BLaER1 (cell line): ENCODE data around the gene WDR54.

Experiments
- H3K27ac ChIP-seq: shearing (Covaris generic); formaldehyde crosslinking; 2 replicates; pipeline ENCODE4 v1.8.1; 2022
- H3K27me3 ChIP-seq: shearing (Covaris generic); formaldehyde crosslinking; 2 replicates; pipeline ENCODE4 v1.8.1; 2022
- H3K36me3 ChIP-seq: shearing (Covaris generic); formaldehyde crosslinking; 2 replicates; pipeline ENCODE4 v1.8.1; 2022
- H3K4me1 ChIP-seq: shearing (Covaris generic); formaldehyde crosslinking; 2 replicates; pipeline ENCODE4 v1.8.1; 2022
- H3K4me2 ChIP-seq: shearing (Covaris generic); formaldehyde crosslinking; 2 replicates; pipeline ENCODE4 v1.8.1; 2022
- H3K4me3 ChIP-seq: shearing (Covaris generic); formaldehyde crosslinking; 2 replicates; pipeline ENCODE4 v1.8.1; 2022
- H3K9ac ChIP-seq: shearing (Covaris generic); formaldehyde crosslinking; 2 replicates; pipeline ENCODE4 v1.8.1; 2022
- H3K9me3 ChIP-seq: shearing (Covaris generic); formaldehyde crosslinking; 2 replicates; pipeline ENCODE4 v1.8.1; 2022
- H4K20me1 ChIP-seq: shearing (Covaris generic); formaldehyde crosslinking; 2 replicates; pipeline ENCODE4 v1.8.1; 2022
- Cebpa-rat ChIP-seq: shearing (Covaris generic); IDR thresholded peaks from 2 replicates; pipeline ENCODE4 v1.8.1; 2022

The WDR54 gene

DNA sequence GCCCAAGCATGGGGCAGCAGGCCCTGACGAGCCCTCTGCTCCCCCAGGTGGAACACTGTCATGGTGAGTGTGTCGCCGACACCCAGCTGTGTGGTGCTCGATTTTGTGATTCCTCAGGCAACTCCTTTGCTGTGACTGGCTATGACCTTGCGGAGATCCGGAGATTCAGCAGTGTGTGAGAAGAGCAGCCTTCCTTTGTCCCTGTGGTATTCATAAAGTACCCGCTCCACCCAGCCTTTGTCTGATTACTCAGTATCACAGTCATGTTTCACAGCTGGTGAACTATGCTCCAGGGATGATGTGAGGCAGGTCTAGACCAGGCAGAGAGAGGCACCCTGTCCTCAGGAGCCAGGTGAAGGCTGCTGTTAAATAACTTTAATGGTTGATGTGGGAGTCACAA is 4.0 kb downstream of the WDR54 start:
- Histone ChIP-seq H3K9ac (no peak overlapping the region), H3K4me3 (no peak overlapping the region), H3K9me3 (no peaks in the 10 kb centered on the region), H3K4me2 (no peak overlapping the region), H4K20me1 (no peaks in the 10 kb centered on the region), H3K27ac (no peak overlapping the region), H3K27me3 (peaks cover 4% of the 10 kb centered on the region; the same call in 1 of the 2 replicates), H3K4me1 (peaks cover 25% of the 10 kb centered on the region), H3K36me3 (peaks cover 67% of the 10 kb centered on the region)
- TF ChIP-seq Cebpa-rat = no peak

DNA sequence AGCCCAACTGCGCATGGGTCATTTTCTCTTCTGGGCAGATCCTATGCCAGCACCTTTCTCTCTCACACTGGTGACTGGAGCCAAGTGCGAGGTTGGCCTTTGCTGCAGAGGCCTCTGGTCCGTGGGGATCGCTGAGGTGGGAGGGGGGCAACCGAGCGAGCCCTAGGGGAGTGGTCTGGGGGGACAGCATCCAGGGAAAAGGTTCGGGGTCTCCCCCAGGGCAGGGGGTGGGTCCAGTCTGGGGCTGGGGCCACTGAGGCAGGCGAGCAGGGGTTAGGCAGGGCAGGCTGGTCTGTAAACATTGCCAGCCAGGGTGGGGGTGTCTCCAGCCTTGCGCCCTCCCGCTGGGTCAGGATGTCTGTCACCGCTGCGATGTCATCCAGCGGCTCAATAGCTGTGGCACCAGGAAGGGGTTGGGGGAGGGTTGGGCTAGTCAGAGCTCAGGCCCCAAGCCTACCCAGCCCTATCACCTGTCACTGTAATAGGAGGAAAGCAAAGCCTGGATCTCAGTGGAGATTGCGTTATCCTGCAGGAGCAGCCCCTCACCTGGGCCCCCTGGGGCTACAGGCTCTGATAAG is 4.7 kb downstream of the WDR54 start:
- H3K36me3 ChIP-seq = peaks cover 74% of the 10 kb centered on the region
- peaks cover 18% of the 10 kb centered on the region for H3K4me1 ChIP-seq
- H3K27me3 ChIP-seq = no peaks in the 10 kb centered on the region
- no peak for TF ChIP-seq Cebpa-rat
- H3K4me3 ChIP-seq = no peak overlapping the region
- H4K20me1 ChIP-seq = no peaks in the 10 kb centered on the region
- no peak overlapping the region; the same call in 1 of the 2 replicates for H3K9ac ChIP-seq
- no peak overlapping the region for H3K27ac ChIP-seq
- H3K9me3 ChIP-seq = no peaks in the 10 kb centered on the region
- H3K4me2 ChIP-seq = no peak overlapping the region

DNA sequence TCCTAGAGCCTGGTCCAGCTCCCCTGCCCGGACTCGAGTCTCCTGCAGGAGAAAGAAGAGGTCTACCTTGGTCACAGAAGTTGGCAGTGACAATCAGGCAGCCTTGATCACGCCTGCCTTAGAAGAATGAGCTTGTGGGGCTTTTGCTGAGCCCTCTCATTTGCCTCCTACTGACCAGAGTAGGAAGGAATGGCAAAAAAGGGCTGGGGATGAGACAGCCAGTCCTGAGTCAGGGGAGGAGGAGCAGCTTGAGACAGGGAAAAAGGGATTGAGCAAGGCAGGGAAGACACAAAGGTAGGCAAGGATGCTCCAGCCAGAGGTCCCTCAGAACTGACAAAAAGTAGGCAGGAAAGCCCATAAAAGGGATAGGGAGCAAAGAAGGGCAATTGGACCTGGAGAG is 6.0 kb downstream of the WDR54 start:
- Histone ChIP-seq H3K4me2 (no peak overlapping the region), H3K4me3 (no peak overlapping the region), H3K9ac (no peak overlapping the region), H4K20me1 (no peaks in the 10 kb centered on the region), H3K27me3 (no peaks in the 10 kb centered on the region), H3K36me3 (peaks cover 87% of the 10 kb centered on the region), H3K9me3 (no peaks in the 10 kb centered on the region), H3K4me1 (peaks cover 11% of the 10 kb centered on the region), H3K27ac (no peak overlapping the region)
- TF ChIP-seq Cebpa-rat = no peak

DNA sequence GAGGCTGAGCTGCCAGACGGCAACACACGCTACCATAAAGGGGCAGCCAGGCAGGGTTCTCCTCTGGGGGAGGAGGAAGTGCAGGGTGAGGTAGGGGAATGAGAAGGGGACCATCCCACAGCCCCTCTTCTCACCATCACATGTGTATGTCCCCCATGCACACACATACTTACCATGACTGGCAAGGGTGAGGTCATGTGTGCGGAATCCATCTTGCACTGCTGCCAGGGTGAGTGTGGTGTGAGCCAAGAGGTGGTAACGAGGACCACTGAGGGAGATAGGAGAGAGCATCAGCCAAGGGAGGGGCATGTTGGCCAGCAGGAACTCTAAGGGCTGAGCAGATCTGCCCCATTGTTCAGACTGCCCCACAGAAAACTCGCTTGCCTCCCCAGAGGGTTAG is 7.1 kb downstream of the WDR54 start:
- no peak for TF ChIP-seq Cebpa-rat
- no peaks in the 10 kb centered on the region for H3K4me1 ChIP-seq
- no peaks in the 10 kb centered on the region for H3K27me3 ChIP-seq
- H3K4me3 ChIP-seq = no peak overlapping the region
- no peak overlapping the region for H3K9ac ChIP-seq
- H3K9me3 ChIP-seq = no peaks in the 10 kb centered on the region
- H3K36me3 ChIP-seq = peaks cover 88% of the 10 kb centered on the region
- no peak overlapping the region for H3K27ac ChIP-seq
- no peak overlapping the region for H3K4me2 ChIP-seq
- H4K20me1 ChIP-seq = no peaks in the 10 kb centered on the region

DNA sequence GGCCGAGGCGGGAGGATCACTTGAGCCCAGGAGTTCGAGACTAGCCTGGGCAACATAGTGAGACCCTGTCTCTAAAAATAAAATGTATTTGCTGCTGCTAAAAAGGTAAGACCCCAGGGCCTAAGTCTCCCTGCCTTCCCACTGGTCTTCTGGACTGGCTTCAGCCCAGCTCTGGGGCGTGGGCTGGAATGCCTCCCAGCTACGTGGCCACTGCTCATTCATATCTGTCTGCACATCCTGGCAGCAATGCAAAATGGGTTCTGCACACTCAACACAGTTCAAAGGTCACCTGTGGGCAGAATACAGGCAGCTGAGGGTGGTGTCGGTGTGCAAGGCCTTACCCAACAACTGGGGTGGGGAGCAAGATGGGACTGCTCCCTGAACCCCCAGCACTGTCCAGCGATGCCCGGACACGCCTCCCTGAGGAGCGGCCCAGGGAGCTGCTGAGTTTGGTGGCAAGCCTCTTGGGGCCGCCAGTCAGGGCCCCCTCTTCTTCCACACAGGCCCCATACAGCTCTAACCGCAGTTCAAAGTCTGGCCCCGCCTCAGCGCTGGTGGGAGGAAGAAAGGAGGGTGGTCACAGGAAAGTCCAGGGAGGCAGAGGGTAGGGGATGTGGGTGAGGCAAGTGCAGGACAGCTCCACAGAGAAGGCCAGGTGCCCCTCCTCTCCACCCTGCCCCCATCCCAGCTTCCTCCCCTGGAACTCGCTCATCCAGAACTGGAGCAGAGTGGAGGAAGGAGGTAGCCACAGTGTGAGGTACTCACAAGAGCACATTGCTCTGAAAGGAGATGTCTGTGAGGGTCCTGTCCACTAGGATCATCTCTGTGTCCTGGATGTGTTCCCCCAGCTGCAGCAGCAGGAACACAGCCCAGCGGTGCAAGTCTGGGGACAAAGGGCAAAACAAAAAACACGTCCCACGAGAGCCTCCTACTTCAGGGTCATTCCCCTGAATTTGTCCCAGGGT is 8.2 kb downstream of the WDR54 start:
- H3K27ac ChIP-seq = no peak overlapping the region
- H3K36me3 ChIP-seq = peaks cover 79% of the 10 kb centered on the region

DNA sequence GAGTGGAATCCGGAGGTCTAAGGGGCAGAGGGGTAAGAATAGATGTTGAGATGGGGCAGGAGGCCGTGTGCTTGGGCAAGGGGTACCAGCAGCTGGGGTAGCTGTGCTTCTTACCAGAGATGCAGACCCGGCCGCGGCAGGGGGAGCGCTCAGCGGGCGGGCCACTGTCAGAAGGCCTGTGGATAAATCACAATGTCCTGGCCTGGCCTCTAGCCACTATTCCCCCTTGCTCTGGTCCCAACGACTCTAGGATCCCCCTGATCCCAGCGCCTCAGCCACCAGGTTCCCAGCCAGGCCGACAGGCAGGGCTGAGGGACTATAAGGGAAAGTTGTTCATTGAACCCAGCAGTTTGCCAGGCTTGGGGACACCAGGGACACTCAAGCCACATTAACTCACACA is 9.0 kb downstream of the WDR54 start:
- Histone ChIP-seq H3K36me3 (peaks cover 72% of the 10 kb centered on the region), H3K9ac (no peak overlapping the region), H3K4me3 (no peak overlapping the region), H4K20me1 (no peaks in the 10 kb centered on the region), H3K4me1 (no peaks in the 10 kb centered on the region), H3K27me3 (no peaks in the 10 kb centered on the region), H3K27ac (no peak overlapping the region), H3K9me3 (no peaks in the 10 kb centered on the region), H3K4me2 (no peak overlapping the region)
- no peak for TF ChIP-seq Cebpa-rat

More for the DNA sequence above, 8.2 kb downstream of the WDR54 start:
- Histone ChIP-seq H3K4me2 (no peak overlapping the region), H3K4me1 (no peaks in the 10 kb centered on the region), H3K9me3 (no peaks in the 10 kb centered on the region), H3K4me3 (no peak overlapping the region), H3K27me3 (no peaks in the 10 kb centered on the region), H3K9ac (0 out of 2 replicates have a peak overlapping the region, but pooled peaks have one; percentile 19), H4K20me1 (no peaks in the 10 kb centered on the region)
- TF ChIP-seq Cebpa-rat = no peak

DNA sequence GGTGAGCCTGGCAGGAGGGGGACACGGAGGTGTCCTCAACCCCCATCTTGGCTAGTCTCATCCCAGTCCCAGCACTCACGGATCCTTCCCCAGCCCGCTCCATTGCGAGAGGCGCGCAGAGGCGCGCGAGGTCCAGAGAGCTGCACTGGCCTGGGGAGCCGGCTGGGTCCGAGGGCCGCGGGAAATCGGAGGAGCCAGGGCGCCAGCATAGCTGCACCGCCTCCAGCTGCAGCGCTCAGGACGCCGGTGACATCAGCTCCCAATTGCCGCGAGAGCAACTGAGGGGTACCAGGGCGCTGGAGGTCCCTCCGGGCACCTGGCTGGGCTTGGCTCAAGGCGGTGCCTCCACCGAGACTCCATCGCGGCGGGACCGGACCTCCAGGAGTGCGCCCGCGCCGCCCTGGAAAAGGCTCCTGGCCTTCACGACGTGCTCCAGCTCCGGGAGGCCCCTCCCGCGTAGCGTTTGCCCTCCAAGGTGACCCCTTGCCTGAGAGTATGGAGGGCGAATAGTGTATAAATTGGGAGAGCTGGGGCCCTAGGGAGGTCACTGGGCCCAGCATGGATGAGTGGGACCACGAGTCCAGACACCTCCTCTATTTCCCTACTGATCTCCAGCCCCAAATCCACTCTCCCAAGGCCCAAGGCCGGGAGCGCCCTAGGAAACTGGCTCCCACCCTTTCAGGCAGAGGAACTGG is 14.7 kb downstream of the WDR54 start:
- Histone ChIP-seq H3K9ac (no peak overlapping the region), H3K27me3 (peaks cover 8% of the 10 kb centered on the region), H3K36me3 (peaks cover 14% of the 10 kb centered on the region), H3K4me1 (peaks cover 55% of the 10 kb centered on the region), H3K9me3 (no peaks in the 10 kb centered on the region), H3K4me3 (no peak overlapping the region), H4K20me1 (no peaks in the 10 kb centered on the region), H3K27ac (peak overlapping the region; percentile 44; the same call in 1 of the 2 replicates), H3K4me2 (peak overlapping the region; percentile 99)
- no peak for TF ChIP-seq Cebpa-rat

DNA sequence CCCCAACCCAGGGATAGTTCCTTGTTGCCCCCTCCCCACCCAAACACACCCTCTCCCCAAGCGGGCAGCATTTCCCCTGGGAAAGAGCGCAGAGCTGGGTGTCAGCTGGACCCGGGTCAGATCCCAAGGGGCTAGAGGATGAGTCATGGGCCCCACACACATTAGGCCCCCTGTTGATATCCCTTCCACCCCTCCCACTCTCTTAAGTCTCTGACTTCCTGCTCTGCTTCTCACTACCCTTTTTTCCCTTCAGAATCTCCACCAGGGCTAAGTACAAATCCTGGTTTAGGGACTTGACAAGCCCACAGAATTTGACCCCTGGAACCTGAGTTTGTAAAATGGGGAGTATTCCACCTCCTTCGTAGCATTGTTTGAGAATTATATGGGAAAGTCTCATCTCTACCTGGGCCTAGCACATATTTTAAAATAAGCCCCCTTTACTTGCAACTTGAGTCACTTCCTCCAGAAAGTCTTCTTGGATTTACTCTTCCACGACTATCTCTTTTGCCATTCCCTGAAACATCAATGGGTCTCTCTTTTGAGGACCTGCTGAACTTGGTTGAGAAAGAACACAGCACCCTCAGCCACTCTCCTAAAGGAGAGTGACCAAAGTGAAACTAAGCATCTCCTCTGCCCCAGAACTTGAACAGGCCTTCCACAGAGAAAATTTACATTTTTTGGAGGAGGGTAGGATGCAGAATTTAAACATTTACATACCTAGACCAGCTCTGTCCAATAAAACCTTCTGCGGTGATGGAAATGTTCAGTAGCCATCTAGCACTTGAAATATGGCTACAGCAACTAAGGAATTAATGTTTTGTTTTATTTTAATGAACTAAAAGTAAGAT is 15.5 kb downstream of the WDR54 start:
- peaks cover 6% of the 10 kb centered on the region for H3K36me3 ChIP-seq
- no peak overlapping the region for H3K4me3 ChIP-seq
- peaks cover 58% of the 10 kb centered on the region for H3K4me1 ChIP-seq
- peak overlapping the region; percentile 44 for H3K27ac ChIP-seq
- TF ChIP-seq Cebpa-rat = no peak
- peaks cover 6% of the 10 kb centered on the region for H3K9me3 ChIP-seq
- H4K20me1 ChIP-seq = no peaks in the 10 kb centered on the region
- H3K27me3 ChIP-seq = peaks cover 16% of the 10 kb centered on the region
- no peak overlapping the region for H3K9ac ChIP-seq
- H3K4me2 ChIP-seq = peak overlapping the region; percentile 99

DNA sequence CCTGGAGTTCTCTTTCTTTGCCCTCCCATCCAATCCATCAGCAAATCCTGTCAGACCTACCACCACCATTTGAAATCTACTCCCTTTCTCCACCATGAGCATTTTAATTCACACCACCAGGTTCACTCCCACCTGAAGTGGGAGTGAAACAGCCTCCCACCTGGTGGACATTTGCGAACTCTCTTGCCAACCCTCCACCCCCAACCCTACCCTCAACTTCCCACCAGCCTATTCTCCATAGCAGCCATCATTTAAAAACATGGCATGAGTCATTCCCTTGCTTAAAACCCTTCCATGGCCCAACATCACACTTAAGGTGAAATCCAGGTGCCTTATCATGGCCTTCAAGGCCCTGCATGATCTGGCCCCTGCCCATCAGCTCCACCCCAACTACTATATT is 16.7 kb downstream of the WDR54 start:
- peaks cover 23% of the 10 kb centered on the region for H3K27me3 ChIP-seq
- no peak for TF ChIP-seq Cebpa-rat
- no peaks in the 10 kb centered on the region for H3K36me3 ChIP-seq
- H3K4me3 ChIP-seq = no peak overlapping the region
- no peak overlapping the region for H3K9ac ChIP-seq
- H3K27ac ChIP-seq = no peak overlapping the region
- H3K4me2 ChIP-seq = peak overlapping the region; percentile 99
- peaks cover 6% of the 10 kb centered on the region for H3K9me3 ChIP-seq
- H4K20me1 ChIP-seq = no peaks in the 10 kb centered on the region
- peaks cover 59% of the 10 kb centered on the region for H3K4me1 ChIP-seq
